Kidney epithelial cell (primary cell): ENCODE results near the gene SEMA3E. TPM values are rescaled to one million over a fixed set of nuclear protein-coding genes. Genes with fewer than 3 reads are reported as not detected.
"Not testable (repeated sequence)": the region's sequence is repeated elsewhere in the genome, so short reads cannot be mapped to it uniquely, and the experiment has no call there.

Source experiments
- DNase-seq: peaks from one replicate; pipeline ENCODE4 v3.0.0-alpha.2; 2010; ENCODE audit warnings: low read depth
- H3K27me3 ChIP-seq: 2 replicates; pipeline ENCODE4 v1.6.0; 2011; ENCODE audit warnings: low read length; ENCODE audit not compliant: control insufficient read depth, insufficient read depth
- H3K36me3 ChIP-seq: 2 replicates; pipeline ENCODE4 v1.5.1; 2011; ENCODE audit warnings: low read length; ENCODE audit not compliant: control insufficient read depth, insufficient read depth
- H3K4me3 ChIP-seq: 2 replicates; pipeline ENCODE4 v1.5.1; 2011; ENCODE audit warnings: low read depth, mild to moderate bottlenecking, control low read depth, low read length
- total RNA-seq: library from RNA; depleted of rRNA; stranded (reverse); fragments of >200 nt; gene quantifications from 2 replicates; pipeline ENCODE4 v1.2.3, GENCODE V29; 2015
- TF ChIP-seq, protein P1 (sequence below): IDR thresholded peaks from 2 replicates; pipeline ENCODE4 v1.5.1; 2011; ENCODE audit warnings: mild to moderate bottlenecking, moderate library complexity, low read length, control low read depth, inconsistent platforms; ENCODE audit not compliant: insufficient read depth, poor library complexity, severe bottlenecking

Gene SEMA3E
- total RNA-seq, 1 donor from 2014 or later, result not detected

DNA sequence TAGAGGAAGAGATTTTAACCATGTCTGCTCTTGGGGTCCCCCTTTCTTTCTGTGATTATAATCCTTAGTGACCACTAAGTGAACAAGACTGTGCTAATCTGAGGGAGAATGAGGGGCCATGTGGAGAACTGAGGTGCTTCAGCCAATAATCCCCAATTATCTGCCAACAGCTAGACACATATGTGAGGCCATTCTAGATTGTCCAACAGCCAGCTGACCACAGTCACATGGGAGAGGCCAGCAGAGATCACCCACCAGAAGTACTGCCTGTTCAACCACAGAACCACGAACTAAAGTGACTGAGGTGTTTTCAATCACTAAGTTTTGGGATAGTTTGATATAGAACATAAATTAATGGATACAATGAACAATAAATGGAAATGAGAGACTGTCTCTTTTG, 74.3 kb downstream of the SEMA3E start:
- Histone ChIP-seq H3K27me3 (no peaks in the 10 kb centered on the region), H3K36me3 (no peaks in the 10 kb centered on the region), H3K4me3 (no peak overlapping the region)
- TF ChIP-seq, protein P1, sequence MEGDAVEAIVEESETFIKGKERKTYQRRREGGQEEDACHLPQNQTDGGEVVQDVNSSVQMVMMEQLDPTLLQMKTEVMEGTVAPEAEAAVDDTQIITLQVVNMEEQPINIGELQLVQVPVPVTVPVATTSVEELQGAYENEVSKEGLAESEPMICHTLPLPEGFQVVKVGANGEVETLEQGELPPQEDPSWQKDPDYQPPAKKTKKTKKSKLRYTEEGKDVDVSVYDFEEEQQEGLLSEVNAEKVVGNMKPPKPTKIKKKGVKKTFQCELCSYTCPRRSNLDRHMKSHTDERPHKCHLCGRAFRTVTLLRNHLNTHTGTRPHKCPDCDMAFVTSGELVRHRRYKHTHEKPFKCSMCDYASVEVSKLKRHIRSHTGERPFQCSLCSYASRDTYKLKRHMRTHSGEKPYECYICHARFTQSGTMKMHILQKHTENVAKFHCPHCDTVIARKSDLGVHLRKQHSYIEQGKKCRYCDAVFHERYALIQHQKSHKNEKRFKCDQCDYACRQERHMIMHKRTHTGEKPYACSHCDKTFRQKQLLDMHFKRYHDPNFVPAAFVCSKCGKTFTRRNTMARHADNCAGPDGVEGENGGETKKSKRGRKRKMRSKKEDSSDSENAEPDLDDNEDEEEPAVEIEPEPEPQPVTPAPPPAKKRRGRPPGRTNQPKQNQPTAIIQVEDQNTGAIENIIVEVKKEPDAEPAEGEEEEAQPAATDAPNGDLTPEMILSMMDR, result no peak
- no peak for DNase-seq

DNA sequence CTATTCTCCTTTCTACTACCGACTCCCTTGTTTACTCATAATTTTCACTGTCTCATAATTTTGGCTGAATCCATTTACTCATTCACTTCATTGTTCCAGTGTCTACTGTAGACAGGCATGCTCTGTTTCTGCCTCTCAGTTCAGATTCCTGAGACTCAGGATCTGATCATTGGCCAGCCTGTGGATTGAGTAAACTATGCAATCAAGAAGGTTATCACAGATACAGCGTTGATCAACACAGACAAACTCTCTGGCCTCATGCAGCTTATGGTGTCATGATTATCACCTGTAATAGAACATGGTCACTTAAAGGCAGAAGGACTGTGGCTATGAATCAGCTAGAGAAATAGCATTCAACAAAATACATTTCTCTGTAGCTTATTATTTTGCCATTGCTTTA, 86.0 kb downstream of the SEMA3E start:
- Histone ChIP-seq H3K27me3 (no peaks in the 10 kb centered on the region), H3K36me3 (no peaks in the 10 kb centered on the region), H3K4me3 (no peak overlapping the region)
- TF ChIP-seq, protein P1, result no peak
- DNase-seq, result no peak

DNA sequence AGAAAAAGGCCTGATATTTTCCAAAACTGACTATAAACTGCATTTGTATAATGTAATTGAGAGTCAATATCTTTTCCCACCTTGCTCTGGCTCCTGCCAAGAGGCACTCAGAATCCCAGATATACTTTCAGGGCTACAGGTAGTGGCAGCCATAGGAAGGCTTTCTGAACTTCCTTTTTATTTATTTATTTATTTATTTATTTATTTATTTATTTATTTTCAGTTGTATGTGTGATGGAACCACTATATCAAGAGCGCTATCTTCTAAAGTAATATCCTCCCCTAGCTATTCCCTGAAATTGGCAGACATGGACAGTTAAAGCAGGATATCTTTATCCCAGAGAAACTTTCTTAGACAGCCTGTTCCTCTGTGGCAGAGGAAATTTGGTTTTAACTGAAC, 86.7 kb downstream of the SEMA3E start:
- no peak overlapping the region for H3K4me3 ChIP-seq
- no peaks in the 10 kb centered on the region for H3K36me3 ChIP-seq
- TF ChIP-seq, protein P1, result no peak
- DNase-seq, result no peak
- H3K27me3 ChIP-seq, result no peaks in the 10 kb centered on the region

DNA sequence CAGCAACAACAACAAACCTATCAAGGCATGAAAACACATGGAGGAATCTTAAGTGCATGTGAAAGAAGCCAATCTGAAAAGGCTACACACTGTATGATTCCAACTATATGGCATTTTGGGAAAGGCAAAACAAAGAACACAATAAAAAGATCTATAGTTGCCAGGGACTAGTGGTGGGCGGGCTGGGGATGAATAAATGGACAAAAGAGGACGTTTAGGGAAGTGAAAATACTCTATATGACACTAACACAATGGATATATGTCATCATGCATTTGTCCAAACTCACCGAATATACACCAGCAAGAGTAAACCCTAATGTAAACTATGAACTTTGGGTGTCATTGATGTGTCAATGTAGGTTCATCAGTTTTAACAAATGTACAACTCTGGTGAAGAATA, 89.1 kb downstream of the SEMA3E start:
- DNase-seq, result no peak
- Histone ChIP-seq H3K27me3 (no peaks in the 10 kb centered on the region), H3K36me3 (no peaks in the 10 kb centered on the region), H3K4me3 (no peak overlapping the region)
- TF ChIP-seq, protein P1, result no peak

DNA sequence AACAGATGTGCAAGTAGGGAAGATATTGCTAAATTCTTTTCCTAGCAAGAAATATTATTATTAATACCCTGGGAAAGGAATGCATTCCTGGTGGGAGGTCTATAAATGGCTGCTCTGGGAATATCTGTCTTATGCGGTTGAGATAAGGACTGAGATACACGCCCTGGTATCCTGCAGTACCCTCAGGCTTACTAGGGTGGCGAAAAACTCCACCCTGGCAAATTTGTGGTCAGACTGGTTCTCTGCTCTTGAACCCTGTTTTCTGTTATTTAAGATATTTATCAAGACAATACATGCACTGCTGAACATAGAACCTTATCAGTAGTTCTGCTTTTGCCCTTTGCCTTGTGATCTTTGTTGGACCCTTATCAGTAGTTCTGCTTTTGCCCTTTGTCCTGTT, 96.4 kb downstream of the SEMA3E start:
- H3K36me3 ChIP-seq, DNase-seq, H3K27me3 ChIP-seq, H3K4me3 ChIP-seq: not testable (repeated sequence)

DNA sequence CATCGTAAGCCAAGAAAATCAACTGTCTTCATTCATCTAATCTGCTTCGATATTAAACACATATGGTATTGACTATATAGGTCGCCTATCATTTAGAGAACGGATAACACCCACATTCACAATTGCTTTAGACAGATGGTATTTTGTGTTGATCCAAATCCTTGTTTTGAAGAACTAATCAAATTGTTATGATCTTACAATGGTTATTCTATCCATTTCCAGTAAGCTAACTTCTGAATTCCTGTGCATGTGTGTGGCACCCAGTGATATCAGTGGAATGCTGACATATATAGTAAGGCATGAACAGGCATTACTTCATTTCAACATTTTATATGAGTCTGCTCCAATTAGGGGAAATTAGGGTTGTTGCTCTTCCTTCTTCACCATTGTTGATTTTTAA, 98.8 kb downstream of the SEMA3E start:
- no peak for DNase-seq
- Histone ChIP-seq H3K27me3 (no peaks in the 10 kb centered on the region), H3K4me3 (no peak overlapping the region), H3K36me3 (no peaks in the 10 kb centered on the region)
- TF ChIP-seq, protein P1, result no peak
